ENCODE results near the gene FBXL16.

The FBXL16 gene

DNA sequence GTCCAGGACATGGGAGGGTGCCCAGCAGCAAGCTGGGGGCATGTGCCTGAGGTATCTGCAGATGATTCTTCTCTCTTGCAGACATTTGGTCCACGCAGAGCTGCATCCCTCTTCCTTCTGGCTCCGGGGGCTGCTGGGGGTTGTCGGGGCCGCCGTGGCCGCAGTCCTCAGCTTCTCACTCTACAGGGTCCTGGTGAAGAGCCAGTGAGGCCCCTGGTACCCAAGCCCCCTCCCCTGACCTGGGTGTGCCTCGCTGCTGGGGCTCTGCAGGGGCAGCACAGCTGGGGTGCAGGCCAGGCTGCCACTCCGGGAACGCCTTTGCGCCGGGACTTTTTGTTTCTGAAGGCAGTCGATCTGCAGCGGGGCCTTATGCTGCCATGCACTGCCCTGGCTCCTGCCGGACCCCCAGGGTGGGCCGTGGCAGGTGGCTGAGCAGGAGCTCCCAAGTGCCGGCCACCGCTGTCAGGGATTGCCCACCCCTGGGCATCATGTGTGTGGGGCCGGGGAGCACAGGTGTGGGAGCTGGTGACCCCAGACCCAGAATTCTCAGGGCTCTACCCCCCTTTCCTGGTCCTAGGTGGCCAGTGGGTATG lies 32.1 kb downstream of the FBXL16 start:
- POLR2A ChIA-PET (ENCODE audit: low non-redundant PET): no interaction called here
- no peak for DNase-seq (ENCODE audit: low spot score)
- CTCF ChIA-PET: interaction anchor here (0.8 kb wide), 1 partner anchor 25 kb away, joined by 4 read pairs; no protein-coding TSS in a partner anchor
- H3K27ac ChIP-seq: peak overlapping the region; percentile 94
- TF ChIP-seq, protein P1, sequence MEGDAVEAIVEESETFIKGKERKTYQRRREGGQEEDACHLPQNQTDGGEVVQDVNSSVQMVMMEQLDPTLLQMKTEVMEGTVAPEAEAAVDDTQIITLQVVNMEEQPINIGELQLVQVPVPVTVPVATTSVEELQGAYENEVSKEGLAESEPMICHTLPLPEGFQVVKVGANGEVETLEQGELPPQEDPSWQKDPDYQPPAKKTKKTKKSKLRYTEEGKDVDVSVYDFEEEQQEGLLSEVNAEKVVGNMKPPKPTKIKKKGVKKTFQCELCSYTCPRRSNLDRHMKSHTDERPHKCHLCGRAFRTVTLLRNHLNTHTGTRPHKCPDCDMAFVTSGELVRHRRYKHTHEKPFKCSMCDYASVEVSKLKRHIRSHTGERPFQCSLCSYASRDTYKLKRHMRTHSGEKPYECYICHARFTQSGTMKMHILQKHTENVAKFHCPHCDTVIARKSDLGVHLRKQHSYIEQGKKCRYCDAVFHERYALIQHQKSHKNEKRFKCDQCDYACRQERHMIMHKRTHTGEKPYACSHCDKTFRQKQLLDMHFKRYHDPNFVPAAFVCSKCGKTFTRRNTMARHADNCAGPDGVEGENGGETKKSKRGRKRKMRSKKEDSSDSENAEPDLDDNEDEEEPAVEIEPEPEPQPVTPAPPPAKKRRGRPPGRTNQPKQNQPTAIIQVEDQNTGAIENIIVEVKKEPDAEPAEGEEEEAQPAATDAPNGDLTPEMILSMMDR (conservative IDR thresholded peaks at IDR 0.05; ENCODE audit: low read depth): no peak

DNA sequence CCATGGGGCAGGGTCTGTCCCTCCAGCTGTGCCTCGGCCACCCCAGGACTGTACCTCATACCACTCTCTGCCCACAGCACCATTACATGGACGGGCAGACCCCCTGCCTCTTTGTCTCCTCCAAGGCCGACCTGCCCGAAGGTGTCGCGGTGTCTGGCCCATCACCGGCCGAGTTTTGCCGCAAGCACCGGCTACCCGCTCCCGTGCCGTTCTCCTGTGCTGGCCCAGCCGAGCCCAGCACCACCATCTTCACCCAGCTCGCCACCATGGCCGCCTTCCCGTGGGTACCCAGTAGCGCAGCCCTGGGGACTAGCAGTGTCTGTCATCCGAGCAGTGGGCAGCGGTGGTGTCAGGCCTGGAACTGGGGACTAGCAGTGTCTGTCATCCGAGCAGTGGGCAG lies 32.8 kb downstream of the FBXL16 start:
- POLR2A ChIA-PET (ENCODE audit: low non-redundant PET): no interaction called here
- CTCF ChIA-PET: no interaction called here
- TF ChIP-seq, protein P1 (conservative IDR thresholded peaks at IDR 0.05; ENCODE audit: low read depth): no peak

GRCh38 chr16:672371-672770 lies 33.2 kb downstream of the FBXL16 start:
- peak overlapping the region; percentile 94 for H3K27ac ChIP-seq
- no peak for DNase-seq (ENCODE audit: low spot score)
- ChIA-PET POLR2A (ENCODE audit: low non-redundant PET) (interaction anchor here (0.6 kb wide), 1 partner anchor 12 kb away, joined by 5 read pairs; the partner anchor contains the start of gene JMJD8), CTCF (no interaction called here)
- TF ChIP-seq, protein P1 (conservative IDR thresholded peaks at IDR 0.05; ENCODE audit: low read depth): no peak

More for the DNA sequence above, 32.8 kb downstream of the FBXL16 start:
- H3K27ac ChIP-seq: peak overlapping the region; percentile 94
- DNase-seq (ENCODE audit: low spot score): no peak

DNA sequence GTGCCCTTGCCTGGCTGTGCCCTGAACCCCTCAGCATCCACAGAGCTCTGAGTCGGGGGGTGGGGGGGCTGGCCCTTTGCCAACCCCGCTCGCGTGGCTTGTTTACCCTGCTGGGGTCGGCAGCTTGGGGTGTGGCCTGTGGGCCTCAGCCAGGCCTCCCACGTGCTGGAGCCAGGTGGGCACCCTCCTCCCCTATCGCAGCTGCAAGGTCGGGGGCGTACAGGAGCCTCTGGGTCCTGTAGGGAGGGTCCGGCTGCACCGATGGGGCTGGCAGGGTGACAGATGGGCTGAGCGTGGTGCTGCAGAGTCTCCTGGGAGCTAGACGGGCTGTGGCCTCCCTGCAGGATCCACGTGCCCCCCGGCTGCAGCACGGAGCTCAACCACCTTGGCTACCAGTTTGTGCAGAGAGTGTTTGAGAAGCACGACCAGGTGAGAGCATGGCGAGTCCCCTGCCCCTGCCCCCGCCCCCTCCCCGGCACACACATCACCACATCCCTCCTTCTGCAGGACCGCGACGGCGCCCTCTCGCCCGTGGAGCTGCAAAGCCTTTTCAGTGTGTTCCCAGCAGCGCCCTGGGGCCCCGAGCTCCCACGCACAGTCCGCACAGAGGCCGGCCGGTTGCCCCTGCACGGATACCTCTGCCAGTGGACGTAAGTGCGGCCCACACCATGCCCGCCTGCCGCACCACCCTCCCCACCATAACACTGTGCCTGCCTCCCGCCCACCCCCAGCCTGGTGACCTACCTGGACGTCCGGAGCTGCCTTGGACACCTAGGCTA lies 34.1 kb downstream of the FBXL16 start:
- TF ChIP-seq, protein P1 (conservative IDR thresholded peaks at IDR 0.05; ENCODE audit: low read depth): no peak
- DNase-seq (ENCODE audit: low spot score): no peak
- H3K27ac ChIP-seq: peak overlapping the region; percentile 94
- POLR2A ChIA-PET (ENCODE audit: low non-redundant PET): interaction anchor here (0.5 to 0.6 kb wide), 3 partner anchors 13 to 51 kb away, joined by 3 to 5 read pairs (median 3); partner anchors contain the start of gene JMJD8
- CTCF ChIA-PET: interaction anchor here (0.6 to 1.2 kb wide), 2 partner anchors 14 to 89 kb away, joined by 3 to 7 read pairs; no protein-coding TSS in a partner anchor

DNA sequence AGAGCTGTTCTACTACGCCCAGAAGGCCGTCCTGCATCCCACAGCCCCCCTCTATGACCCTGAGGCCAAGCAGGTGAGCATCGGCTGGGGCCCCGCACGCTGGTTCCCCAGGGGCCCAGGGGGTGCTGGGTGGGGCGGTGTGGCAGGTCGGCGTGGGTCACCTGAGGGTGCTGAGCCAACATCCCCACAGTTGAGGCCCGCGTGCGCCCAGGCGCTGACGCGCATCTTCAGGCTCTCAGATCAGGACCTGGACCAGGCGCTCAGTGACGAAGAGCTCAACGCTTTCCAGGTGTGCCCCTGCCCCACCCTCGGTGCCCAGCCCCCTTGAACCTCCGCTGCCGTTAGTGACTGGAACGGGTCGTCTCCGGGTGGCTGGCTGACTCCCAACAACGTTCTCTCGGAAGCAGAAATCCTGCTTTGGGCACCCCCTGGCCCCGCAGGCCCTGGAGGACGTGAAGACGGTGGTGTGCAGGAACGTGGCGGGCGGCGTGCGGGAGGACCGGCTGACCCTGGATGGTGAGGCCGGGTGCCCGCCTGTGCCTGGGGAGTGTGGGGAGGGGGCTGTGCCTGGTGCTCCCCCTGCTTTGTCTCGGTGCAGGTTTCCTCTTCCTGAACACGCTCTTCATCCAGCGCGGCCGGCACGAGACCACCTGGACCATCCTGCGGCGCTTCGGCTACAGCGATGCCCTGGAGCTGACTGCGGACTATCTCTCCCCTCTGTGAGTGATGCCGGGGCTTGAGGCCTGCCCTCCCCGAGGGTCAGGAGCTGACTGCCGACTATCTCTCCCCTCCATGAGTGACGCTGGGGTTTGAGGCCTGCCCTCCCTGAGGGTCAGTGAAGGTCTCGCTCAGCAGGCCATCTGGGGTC lies 34.9 kb downstream of the FBXL16 start:
- H3K27ac ChIP-seq: peak overlapping the region; percentile 94
- POLR2A ChIA-PET (ENCODE audit: low non-redundant PET): interaction anchor here (0.6 kb wide), 1 partner anchor 52 kb away, joined by 3 read pairs; no protein-coding TSS in a partner anchor
- no peak for DNase-seq (ENCODE audit: low spot score)
- CTCF ChIA-PET: interaction anchor here (1.2 kb wide), 1 partner anchor 89 kb away, joined by 7 read pairs; no protein-coding TSS in a partner anchor
- TF ChIP-seq, protein P1 (conservative IDR thresholded peaks at IDR 0.05; ENCODE audit: low read depth): no peak

DNA sequence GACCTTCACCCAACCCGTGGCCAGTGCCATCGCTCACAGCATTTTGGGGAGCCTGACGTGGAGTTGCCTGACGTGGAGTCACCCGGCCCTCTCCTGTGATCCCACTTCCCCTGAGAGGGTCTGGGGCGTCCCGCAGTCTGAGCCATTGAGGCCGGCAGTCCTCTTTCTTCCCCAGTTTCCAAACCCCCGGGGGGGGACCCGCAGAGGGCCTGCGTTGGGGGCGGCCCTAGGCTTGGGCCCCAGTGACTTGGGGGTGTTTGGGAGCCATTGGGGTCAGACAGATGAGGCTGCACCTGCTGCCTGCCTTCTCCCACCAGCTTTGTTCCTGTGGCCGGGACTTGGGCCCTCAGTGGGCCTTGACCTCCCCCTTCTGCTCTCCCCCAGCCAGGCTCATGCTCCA lies 35.9 kb downstream of the FBXL16 start:
- H3K27ac ChIP-seq: peak overlapping the region; percentile 94
- TF ChIP-seq, protein P1 (conservative IDR thresholded peaks at IDR 0.05; ENCODE audit: low read depth): no peak
- POLR2A ChIA-PET (ENCODE audit: low non-redundant PET): no interaction called here
- no peak for DNase-seq (ENCODE audit: low spot score)
- CTCF ChIA-PET: no interaction called here
